NCI-H128 (cell line): ENCODE data around the gene MRPS7.

Experiments used
- DNase-seq: peaks from one replicate; lab custom pipeline; 2025; ENCODE audit not compliant: unreplicated experiment; lab: John Stamatoyannopoulos, UW

Gene MRPS7

GRCh38 chr17:75307957-75308731, 46.5 kb downstream of the MRPS7 start:
- no peak for DNase-seq

GRCh38 chr17:75308732-75309629, 47.3 kb downstream of the MRPS7 start:
- DNase-seq = no peak

- no peak for DNase-seq
These were observed 52.4 kb downstream of the MRPS7 start for GRCh38 chr17:75313941-75314551.

- DNase-seq = no peak
These were observed 54.0 kb downstream of the MRPS7 start for GRCh38 chr17:75315541-75316243.
